GM18505 (cell line): ENCODE measurements around the gene HAPLN2.
"Not testable (repeated sequence)": the region's sequence is repeated elsewhere in the genome, so short reads cannot be mapped to it uniquely, and the experiment has no call there.

ENCODE experiments used
- ATAC-seq: cut with Tn5 transposase; IDR thresholded peaks from one replicate; pipeline ENCODE4 v1.9.1; 2021; ENCODE audit not compliant: unreplicated experiment
- POLR2A ChIP-seq: IDR thresholded peaks from 4 replicates; pipeline ENCODE4 v1.6.1; 2011; ENCODE audit warnings: borderline replicate concordance; ENCODE audit not compliant: insufficient read depth, insufficient read length; ENCODE audit errors: extremely low read depth

Gene HAPLN2

DNA sequence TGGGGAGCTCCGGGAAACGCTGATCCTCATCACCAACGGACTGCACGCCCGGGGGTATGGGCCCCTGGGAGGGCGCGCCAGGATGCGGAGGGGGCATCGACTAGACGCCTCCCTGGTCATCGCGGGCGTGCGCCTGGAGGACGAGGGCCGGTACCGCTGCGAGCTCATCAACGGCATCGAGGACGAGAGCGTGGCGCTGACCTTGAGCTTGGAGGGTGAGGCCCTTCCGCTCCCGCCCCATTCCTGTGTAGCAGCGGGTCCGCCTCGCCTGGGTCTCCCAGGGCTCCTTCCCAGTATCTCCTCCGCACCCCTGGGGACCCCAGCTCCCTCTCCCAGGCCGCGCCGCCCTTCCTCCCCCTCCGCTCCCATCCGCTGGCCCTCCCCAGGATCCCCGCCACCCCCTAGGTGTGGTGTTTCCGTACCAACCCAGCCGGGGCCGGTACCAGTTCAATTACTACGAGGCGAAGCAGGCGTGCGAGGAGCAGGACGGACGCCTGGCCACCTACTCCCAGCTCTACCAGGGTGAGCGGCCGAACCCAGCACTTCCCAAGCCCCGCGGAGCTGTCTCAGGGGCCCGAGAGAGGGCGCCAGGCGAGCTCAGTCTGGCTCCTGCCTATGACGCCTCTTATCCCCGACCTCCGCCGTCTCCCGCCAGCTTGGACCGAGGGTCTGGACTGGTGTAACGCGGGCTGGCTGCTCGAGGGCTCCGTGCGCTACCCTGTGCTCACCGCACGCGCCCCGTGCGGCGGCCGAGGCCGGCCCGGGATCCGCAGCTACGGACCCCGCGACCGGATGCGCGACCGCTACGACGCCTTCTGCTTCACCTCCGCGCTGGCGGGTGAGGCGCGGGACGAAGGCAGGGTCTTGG is 5.0 kb downstream of the HAPLN2 start:
- no peak for TF ChIP-seq POLR2A
- ATAC-seq: no peak

DNA sequence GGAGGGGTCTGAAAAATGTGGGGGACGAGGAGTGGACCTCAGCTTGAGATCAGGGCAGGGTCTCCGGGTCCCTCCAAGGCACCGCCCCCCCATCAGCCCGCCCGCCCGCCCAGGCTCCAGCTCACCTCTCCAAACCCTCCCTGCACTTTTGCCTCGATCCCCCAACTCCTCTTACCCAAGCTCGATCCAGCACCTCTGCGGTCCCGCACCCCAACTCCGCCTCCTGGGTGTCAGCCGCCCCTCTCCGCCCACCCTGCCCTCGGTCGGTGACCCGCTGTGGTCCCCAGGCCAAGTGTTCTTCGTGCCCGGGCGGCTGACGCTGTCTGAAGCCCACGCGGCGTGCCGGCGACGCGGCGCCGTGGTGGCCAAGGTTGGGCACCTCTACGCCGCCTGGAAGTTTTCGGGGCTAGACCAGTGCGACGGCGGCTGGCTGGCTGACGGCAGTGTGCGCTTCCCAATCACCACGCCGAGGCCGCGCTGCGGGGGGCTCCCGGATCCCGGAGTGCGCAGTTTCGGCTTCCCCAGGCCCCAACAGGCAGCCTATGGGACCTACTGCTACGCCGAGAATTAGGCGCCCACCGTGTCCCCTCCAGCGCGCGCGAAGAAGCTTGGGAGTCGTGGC is 5.7 kb downstream of the HAPLN2 start:
- no peak for TF ChIP-seq POLR2A
- ATAC-seq: no peak

DNA sequence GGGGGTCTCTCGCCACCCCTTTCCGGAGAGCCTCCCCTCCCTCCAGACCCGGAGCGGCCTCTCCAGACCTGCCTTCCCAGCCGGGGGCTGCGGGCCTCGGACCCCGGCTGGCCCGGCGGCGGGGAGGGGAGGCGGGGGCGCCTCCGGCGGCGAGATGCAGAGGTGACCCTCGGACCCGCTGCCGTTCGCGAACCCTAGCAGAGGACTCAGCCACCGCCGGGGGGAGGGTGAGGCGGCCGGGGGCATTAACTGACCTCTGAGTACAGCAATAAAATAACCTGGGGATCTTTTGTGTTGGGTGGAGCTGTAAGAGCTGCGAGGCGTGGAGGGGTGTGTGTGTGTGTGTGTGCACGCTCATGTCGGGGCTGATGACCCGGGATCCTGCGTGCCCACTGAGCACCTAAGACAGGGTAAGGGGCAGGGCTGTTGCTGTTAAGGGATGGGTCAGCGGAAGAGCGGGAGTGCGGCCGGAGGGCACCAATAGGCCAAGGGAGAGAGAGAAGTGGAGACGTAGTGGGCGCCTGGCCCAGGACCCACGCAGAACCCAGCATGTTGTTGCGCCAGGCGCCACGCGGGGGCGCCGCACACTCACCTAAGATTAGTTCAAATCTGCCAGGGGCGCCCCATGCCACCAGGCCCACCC is 6.3 kb downstream of the HAPLN2 start:
- TF ChIP-seq POLR2A: no peak
- no peak for ATAC-seq

DNA sequence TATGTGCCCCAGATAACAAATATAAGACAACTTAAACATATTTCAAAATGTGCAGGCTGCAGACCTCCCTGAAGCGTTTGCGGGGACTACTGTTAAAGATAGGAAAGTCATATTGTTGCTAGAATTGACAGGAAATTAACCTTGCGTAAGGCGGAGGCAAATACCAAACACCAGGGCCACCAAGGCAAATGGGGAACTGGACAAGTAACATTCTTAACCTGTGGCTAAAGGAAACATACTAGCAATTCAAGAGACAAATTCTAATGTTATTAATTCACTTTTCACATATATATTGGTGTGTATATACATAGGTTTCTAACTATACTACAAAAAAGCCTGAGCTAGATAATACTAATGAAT is 6.8 kb downstream of the HAPLN2 start:
- TF ChIP-seq POLR2A: no peak
- ATAC-seq: no peak

DNA sequence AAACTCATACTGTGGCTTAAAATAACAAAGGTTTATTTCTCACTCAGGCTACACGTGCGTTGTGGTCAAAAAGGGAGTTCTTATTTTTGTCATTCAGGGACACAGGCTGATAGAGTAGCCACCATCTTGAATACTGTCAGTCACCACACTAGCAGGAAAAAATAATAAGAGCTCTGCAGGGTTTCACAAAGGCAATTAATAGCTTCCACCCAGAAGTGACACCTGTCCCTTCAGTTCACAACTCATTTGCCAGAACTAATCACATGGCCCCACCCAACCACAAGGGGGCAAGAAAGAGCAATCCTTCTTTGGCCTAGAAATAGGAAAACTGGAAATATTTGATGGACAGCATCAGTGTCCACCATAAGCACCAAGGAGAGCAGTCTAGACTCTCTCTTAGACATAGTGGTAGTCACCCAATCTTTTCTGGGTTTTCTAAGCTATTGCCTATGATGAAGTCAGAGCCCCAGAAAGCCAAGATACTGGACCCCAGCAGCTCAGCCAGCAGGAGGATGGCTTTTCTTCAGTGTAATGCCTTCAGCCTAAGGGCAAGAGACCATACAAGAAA is 8.2 kb downstream of the HAPLN2 start:
- no peak for TF ChIP-seq POLR2A
- ATAC-seq: no peak

DNA sequence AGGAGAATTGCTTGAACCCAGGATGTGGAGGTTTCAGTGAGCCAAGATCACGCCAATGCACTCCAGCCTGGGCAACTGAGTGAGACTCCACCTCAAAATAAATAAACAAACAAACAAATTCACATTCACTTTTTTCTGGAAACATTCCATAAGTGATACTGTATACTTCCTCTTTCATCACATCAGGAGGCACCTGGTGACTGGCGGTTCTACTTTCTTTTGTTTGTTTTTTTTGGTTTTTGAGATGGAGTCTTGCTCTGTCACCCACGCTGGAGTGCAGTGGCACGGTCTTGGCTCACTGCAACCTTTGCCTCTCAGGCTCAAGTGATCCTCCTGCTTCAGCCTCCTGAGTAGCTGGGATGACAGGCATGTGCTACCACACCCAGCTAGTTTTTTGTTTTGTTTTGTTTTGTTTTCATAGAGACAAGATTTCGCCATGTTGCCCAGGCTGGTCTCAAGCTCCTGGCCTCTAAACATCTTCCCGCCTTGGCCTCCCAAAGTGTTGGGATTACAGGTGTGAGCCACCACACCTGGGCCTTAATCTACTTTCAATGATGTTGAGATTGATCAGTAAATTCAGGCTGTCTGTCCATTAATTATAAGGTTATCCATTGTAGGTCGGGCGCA is 10.7 kb downstream of the HAPLN2 start:
- TF ChIP-seq POLR2A: no peak
- no peak for ATAC-seq

DNA sequence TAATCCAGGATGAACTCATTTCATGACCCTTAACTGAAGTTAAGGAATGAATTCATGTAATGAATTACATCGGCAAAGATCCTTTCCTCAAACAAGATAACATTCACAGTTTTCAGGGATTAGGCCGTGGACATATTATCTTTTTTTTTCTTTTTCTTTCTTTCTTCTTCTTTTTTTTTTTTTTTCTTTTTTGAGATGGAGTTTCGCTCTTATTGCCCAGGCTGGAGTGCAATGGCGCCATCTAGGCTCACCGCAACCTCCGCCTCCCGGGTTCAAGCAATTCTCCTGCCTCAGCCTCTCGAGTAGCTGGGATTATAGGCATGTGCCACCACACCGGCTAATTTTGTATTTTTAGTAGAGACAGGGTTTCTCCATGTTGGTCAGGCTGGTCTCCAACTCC is 11.9 kb downstream of the HAPLN2 start:
- ATAC-seq: not testable (repeated sequence)

DNA sequence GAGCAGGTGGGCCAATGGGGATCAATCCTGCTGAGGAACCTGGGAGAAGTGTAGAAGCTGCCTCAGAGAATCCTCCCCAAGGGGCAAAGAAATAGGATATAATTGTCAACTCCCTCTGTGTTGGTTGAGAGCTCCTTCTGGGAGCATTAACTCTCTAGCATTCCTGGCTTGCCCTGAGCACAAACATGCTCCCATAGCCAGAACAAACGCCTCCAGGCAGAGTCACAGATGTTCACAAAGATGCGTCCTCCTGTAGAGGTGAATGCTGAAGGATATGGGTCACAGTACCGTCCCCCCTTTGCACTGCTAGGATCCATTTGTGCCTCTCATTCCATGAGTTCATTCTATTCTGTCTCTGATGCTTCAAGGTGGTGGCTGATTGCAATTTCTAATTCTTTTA is 13.1 kb downstream of the HAPLN2 start:
- ATAC-seq: no peak
- no peak for TF ChIP-seq POLR2A

DNA sequence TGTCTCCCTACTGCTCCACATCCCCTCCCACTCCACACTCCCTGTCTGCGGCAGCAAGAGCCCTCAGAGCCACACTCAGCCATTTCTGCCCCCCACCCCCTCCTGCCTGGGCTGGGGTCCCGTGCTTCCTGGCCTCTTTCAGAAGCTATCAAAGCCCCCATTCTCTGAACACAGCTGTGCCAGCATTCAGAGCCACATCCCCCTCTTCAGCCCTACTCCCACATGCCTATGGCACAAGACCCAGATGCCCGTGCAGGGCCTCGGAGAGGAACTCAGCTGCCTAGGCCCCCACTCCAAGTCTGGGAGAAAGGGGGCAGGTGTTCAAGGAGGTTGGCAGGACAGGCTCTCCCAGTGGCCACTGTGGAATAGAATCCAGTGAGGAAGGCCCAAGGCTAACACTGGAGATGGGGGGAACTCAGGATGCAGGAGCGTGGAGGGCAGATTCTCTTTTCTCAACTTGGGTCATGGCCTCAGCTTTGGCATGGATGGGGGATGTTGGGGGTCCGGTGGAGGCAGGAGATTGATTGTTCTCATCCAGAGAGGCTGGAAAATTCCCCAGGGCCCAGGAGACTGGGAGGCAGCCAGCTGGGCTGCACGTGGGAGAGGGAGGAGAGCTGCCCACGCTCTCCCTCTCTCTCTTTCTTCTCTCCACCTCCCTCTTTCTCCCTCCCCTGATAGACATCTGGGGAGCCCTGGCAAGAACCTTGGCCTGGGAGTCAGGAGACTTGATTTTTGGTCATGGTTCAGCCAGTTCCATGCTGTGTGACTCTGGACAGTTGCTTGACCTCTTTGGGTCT is 19.2 kb downstream of the HAPLN2 start:
- TF ChIP-seq POLR2A: no peak

DNA sequence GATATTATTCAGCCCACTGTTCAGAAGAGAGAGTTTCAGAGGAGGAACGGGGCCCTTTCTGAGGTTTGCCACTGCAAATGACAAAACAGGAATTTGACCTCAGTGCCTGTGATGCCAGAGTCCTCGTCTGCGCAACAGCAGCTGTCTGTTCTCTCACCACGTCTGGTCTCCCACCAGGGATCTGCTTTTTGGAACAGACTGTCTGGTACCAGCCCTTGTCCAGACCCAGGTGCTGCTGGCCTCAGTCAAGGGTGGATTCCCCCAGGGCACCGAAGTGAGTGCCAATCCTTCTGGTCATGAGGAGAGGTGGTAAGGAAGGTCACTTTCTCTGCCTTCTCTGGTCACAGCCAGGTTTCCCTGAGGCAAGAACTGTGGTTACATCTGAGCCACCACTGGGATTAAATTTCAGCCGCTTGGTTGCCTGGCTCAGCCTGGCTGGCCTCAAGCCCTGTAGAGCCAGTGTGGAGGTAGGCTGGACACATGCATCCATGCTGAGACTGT is 20.4 kb downstream of the HAPLN2 start:
- no peak for ATAC-seq
- TF ChIP-seq POLR2A: no peak

More for the DNA sequence above, 19.2 kb downstream of the HAPLN2 start:
- no peak for ATAC-seq

DNA sequence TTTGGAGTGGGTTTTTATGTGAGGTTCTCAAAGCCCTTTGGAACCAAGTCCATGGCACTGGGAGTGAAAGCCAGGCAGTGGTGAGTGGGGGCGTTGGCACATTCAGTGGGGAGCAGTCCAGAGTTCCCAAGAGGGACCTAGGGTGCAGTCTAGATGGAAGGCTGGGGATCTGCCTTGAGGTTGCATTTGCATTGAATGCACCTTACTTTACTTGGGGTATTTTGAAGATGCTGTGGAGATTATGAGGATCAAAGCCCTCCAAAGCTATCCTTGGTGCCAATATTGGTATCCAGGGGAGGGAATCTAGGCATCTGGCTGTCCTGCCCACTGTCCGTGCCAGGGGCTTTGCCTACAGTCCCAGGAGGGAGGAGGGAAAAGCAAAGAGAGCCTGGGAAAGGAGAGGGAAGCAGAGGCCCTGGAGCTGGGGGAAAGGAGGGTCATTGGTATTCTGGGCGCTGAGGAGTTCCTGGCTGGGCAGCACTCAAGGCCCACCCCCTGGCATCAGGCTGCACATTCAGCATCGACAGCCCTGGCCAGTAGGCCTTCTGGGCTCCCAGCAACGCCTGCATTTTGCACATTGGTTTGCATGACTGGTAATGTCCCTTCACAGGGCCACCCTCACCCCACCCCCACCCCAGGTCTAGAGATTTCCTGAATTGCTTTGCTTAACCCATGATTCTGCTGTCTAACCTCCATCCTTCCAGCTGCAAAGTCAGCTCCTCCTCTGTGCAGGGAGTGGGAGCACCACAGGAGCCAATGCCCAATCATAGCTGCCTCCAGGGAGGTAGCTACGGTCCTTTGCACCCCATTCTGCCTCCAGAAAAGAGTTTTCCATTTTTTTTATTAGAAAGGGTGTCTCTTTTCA is 21.9 kb downstream of the HAPLN2 start:
- no peak for TF ChIP-seq POLR2A
- no peak for ATAC-seq
